ENCODE data around the gene SH2D2A. TPM values are rescaled to one million over a fixed set of nuclear protein-coding genes. Genes with fewer than 3 reads are reported as not detected.

The SH2D2A gene
- total and polyA plus RNA-seq, 2 donors (not counting 3 experiments of a cell fraction or from before 2014, with no cell fraction given), result 0.92 to 1.1 TPM

DNA sequence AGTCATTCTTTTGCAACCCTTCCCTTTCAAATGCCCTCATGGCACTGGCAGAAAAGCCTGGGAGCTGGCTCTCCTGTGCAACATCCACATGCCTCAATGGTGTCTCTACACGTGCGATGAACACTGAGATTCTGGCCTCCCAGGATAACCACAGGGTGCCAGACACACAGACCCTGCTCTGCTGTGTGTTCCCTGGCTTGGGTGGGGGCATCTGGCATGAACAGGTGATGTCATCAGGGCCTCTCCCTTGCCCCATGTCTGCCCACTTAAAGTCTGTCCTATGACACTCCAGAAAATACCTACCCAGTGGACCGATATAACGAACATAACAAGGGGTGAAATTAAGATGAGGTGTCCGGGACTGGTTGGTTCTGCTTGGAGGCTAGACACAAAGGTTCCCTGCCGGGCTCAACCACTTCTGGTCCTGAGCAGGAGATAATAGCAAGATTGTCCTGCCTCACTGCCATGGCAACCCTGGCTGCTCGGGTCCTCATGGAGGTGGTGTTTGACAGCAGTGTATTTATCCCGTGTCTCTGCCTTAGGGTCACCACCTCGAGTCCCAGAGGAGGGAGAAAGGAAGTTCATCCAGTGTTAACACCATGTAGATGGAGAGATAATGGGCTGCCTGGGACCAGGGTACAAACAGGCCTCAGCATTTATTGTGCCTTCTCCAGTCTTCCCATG, 22.9 kb upstream of the SH2D2A start:
- Histone ChIP-seq H3K79me2 (ENCODE audit: control insufficient read depth, insufficient read depth, low read length) (no peaks in the 10 kb centered on the region), H3K27me3 (ENCODE audit: control insufficient read depth in 2 of 2, insufficient read depth in 2 of 2, low read length in 2 of 2) (peaks cover 30 to 43% of the 10 kb centered on the region in 2 experiments), H3K9me1 (replicated peaks; ENCODE audit: control insufficient read depth, extremely low read depth, insufficient read depth, low read length) (no peaks in the 10 kb centered on the region), H3K4me1 (ENCODE audit: control insufficient read depth, extremely low read depth, insufficient read depth, low read length) (peaks cover 21% of the 10 kb centered on the region), H3K4me2 (ENCODE audit: insufficient read depth, low read length) (no peak overlapping the region), H3K9me3 (replicated peaks; ENCODE audit: control insufficient read depth, insufficient read depth, low read length) (no peaks in the 10 kb centered on the region), H3K27ac (ENCODE audit: insufficient read depth, low read depth, low read length) (no peak overlapping the region), H2AFZ (ENCODE audit: low read depth, low read length) (no peak overlapping the region), H3K4me3 (replicated peaks in 1 of 3; ENCODE audit: insufficient read depth in 1 of 3, low read depth in 1 of 3, low read length in 3 of 3) (no peak overlapping the region), H3K9ac (replicated peaks; ENCODE audit: extremely low read depth, insufficient read depth, low read length) (no peak overlapping the region), H3K36me3 (ENCODE audit: control insufficient read depth in 2 of 2, extremely low read depth in 1 of 2, insufficient read depth in 2 of 2, low read length in 2 of 2) (no peaks in the 10 kb centered on the region), H4K20me1 (replicated peaks; ENCODE audit: control insufficient read depth, extremely low read depth, insufficient read depth, low read length) (no peaks in the 10 kb centered on the region)
- ChIA-PET POLR2A (no interaction called here), CTCF (interaction anchor here (0.9 to 4.5 kb wide), 27 partner anchors 9 to 316 kb away, joined by 3 to 144 read pairs (median 6); partner anchors contain the start of genes INSRR, NTRK1 and PEAR1)
- BruUV-seq (replicated peaks), result no TSS peak
- DNase-seq (ENCODE audit: low read depth, low spot score), result no peak
- no peak for TF ChIP-seq CTCF (IDR thresholded peaks at IDR 0.05; ENCODE audit: extremely low read depth in 1 of 2, insufficient read depth in 1 of 2, low read depth in 1 of 2, low read length in 2 of 2)
- no peak for TF ChIP-seq POLR2AphosphoS5 (IDR thresholded peaks at IDR 0.05; ENCODE audit: insufficient read depth, low read depth, low read length)
- TF ChIP-seq EZH2 (IDR thresholded peaks at IDR 0.05; ENCODE audit: borderline replicate concordance, low read depth, low read length, severe bottlenecking), result no peak
- TF ChIP-seq GATA2 (IDR thresholded peaks at IDR 0.05; ENCODE audit: insufficient read depth, insufficient read length, low read depth, low read length), result no peak
- TF ChIP-seq POLR2A (IDR thresholded peaks at IDR 0.05; ENCODE audit: low read depth, low read length), result no peak
- TF ChIP-seq JUN (IDR thresholded peaks at IDR 0.05; ENCODE audit: borderline replicate concordance, insufficient read depth, insufficient read length, low read depth), result no peak
- TF ChIP-seq, protein P1, sequence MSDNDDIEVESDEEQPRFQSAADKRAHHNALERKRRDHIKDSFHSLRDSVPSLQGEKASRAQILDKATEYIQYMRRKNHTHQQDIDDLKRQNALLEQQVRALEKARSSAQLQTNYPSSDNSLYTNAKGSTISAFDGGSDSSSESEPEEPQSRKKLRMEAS (IDR thresholded peaks at IDR 0.05; ENCODE audit: insufficient read depth, insufficient read length), result no peak
- TF ChIP-seq FOS (IDR thresholded peaks at IDR 0.05; ENCODE audit: borderline replicate concordance, insufficient read depth, low read length), result no peak
- no peak for TF ChIP-seq MYC (IDR thresholded peaks at IDR 0.05; ENCODE audit: low read depth, low read length)
- no peak for FAIRE-seq
- intact Hi-C loops (cut with micrococcal nuclease) (loop anchor here (1.0 to 2.0 kb wide), 3 partner anchors 21 to 88 kb away; partner anchors contain the start of gene NTRK1), dilution Hi-C loops (cut with MboI; ENCODE audit: extremely low pct_ligation_motif_present, low sequenced_read_pairs) (no loop called here)

Measured in endothelial cell of umbilical vein (primary cell).